Measurements from ENCODE around the gene HLA-DPA1.
"Not testable (repeated sequence)": the region's sequence is repeated elsewhere in the genome, so short reads cannot be mapped to it uniquely, and the experiment has no call there.

Gene HLA-DPA1

GRCh38 chr6:33073431-33073871 is at the start of gene HLA-DPA1:
HLA-DPA1 (minus strand) TSS chr6:33073649.
- FAIRE-seq = no peak

GRCh38 chr6:33123181-33123580 is 49.7 kb upstream of the HLA-DPA1 start:
- no peak for FAIRE-seq

- no peak for FAIRE-seq
Observed at GRCh38 chr6:33120001-33120400, 46.6 kb upstream of the HLA-DPA1 start.

- peak; percentile 64 for FAIRE-seq
Observed at GRCh38 chr6:33118525-33119123, 45.2 kb upstream of the HLA-DPA1 start.

- no peak for FAIRE-seq
Observed at GRCh38 chr6:33117811-33118277, 44.4 kb upstream of the HLA-DPA1 start.

- FAIRE-seq = no peak
Observed at GRCh38 chr6:33116841-33117711, 43.6 kb upstream of the HLA-DPA1 start.

GRCh38 chr6:33116417-33116816 is 43.0 kb upstream of the HLA-DPA1 start:
- FAIRE-seq = no peak

GRCh38 chr6:33114406-33114805 is 41.0 kb upstream of the HLA-DPA1 start:
- no peak for FAIRE-seq

GRCh38 chr6:33113755-33114154 is 40.3 kb upstream of the HLA-DPA1 start:
- no peak for FAIRE-seq

GRCh38 chr6:33112148-33112547 is 38.7 kb upstream of the HLA-DPA1 start:
- FAIRE-seq = peak; percentile 77

GRCh38 chr6:33108307-33108706 is 34.9 kb upstream of the HLA-DPA1 start:
- FAIRE-seq = no peak

GRCh38 chr6:33107641-33108040 is 34.2 kb upstream of the HLA-DPA1 start:
- FAIRE-seq = no peak

GRCh38 chr6:33105916-33106871 is 32.7 kb upstream of the HLA-DPA1 start:
- FAIRE-seq = no peak

- no peak for FAIRE-seq
Observed at GRCh38 chr6:33105386-33105785, 31.9 kb upstream of the HLA-DPA1 start.

- no peak for FAIRE-seq
Observed at GRCh38 chr6:33104887-33105286, 31.4 kb upstream of the HLA-DPA1 start.

- no peak for FAIRE-seq
Observed at GRCh38 chr6:33103776-33104175, 30.3 kb upstream of the HLA-DPA1 start.

GRCh38 chr6:33101121-33101737 is 27.8 kb upstream of the HLA-DPA1 start:
- not testable (repeated sequence) for FAIRE-seq

- FAIRE-seq = no peak
Observed at GRCh38 chr6:33095681-33096080, 22.2 kb upstream of the HLA-DPA1 start.

GRCh38 chr6:33093855-33094254 is 20.4 kb upstream of the HLA-DPA1 start:
- no peak for FAIRE-seq

- no peak for FAIRE-seq
Observed at GRCh38 chr6:33092385-33092784, 18.9 kb upstream of the HLA-DPA1 start.

GRCh38 chr6:33091957-33092356 is 18.5 kb upstream of the HLA-DPA1 start:
- no peak for FAIRE-seq

GRCh38 chr6:33088931-33089620 is 15.6 kb upstream of the HLA-DPA1 start:
- FAIRE-seq = no peak

Data from endometrium (tissue), 2 donors.